Activated CD4-positive, alpha-beta T cell treated with anti-CD3 and anti-CD28 coated beads for 1 hour (primary cell): ENCODE data around the gene GORASP1.

Experiments used
- DNase-seq: peaks from one replicate; pipeline ENCODE4 v3.0.0-alpha.2; 2020

GORASP1 gene

GRCh38 chr3:39140341-39140971, 33.0 kb upstream of the GORASP1 start:
- DNase-seq, result no peak

GRCh38 chr3:39139442-39139841, 32.0 kb upstream of the GORASP1 start:
- DNase-seq, result no peak

GRCh38 chr3:39138804-39139415, 31.5 kb upstream of the GORASP1 start:
- no peak for DNase-seq

- DNase-seq, result no peak
These were observed 30.8 kb upstream of the GORASP1 start for GRCh38 chr3:39137991-39138803.

GRCh38 chr3:39137435-39137936, 30.1 kb upstream of the GORASP1 start:
- DNase-seq, result no peak

- no peak for DNase-seq
These were observed 29.4 kb upstream of the GORASP1 start for GRCh38 chr3:39136533-39137434.

- no peak for DNase-seq
These were observed 27.9 kb upstream of the GORASP1 start for GRCh38 chr3:39135170-39135805.

- DNase-seq, result no peak
These were observed 26.9 kb upstream of the GORASP1 start for GRCh38 chr3:39134305-39134704.

GRCh38 chr3:39133822-39134221, 26.4 kb upstream of the GORASP1 start:
- DNase-seq, result no peak

GRCh38 chr3:39133093-39133490, 25.7 kb upstream of the GORASP1 start:
- no peak for DNase-seq

GRCh38 chr3:39132096-39133092, 25.0 kb upstream of the GORASP1 start:
- DNase-seq, result no peak

- DNase-seq, result no peak
These were observed 23.4 kb upstream of the GORASP1 start for GRCh38 chr3:39130693-39131265.

- DNase-seq, result no peak
These were observed 22.6 kb upstream of the GORASP1 start for GRCh38 chr3:39130026-39130425.

- DNase-seq, result no peak
These were observed 21.5 kb upstream of the GORASP1 start for GRCh38 chr3:39128951-39129350.

- no peak for DNase-seq
These were observed 20.5 kb upstream of the GORASP1 start for GRCh38 chr3:39127908-39128304.

- DNase-seq, result no peak
These were observed 20.0 kb upstream of the GORASP1 start for GRCh38 chr3:39127269-39127907.

- no peak for DNase-seq
These were observed 19.2 kb upstream of the GORASP1 start for GRCh38 chr3:39126532-39127071.

GRCh38 chr3:39125841-39126500, 18.5 kb upstream of the GORASP1 start:
- DNase-seq, result no peak
